ENCODE results near the gene PINLYP.

PINLYP gene

GRCh38 chr19:43595605-43595998 is 20.0 kb downstream of the PINLYP start:
- Histone ChIP-seq H2BK5ac (ENCODE audit: low read length) (no peak overlapping the region), H3K4me2 (ENCODE audit: low read length) (peak overlapping the region; percentile 79), H3K79me1 (ENCODE audit: low read length) (peaks cover 16% of the 10 kb centered on the region), H3K27ac (ENCODE audit: low read depth, low read length) (peak overlapping the region; percentile 38), H3K9ac (ENCODE audit: low read length) (peak overlapping the region; percentile 89), H4K8ac (ENCODE audit: low read depth, low read length) (no peak overlapping the region), H2BK15ac (replicated peaks; ENCODE audit: low read depth) (no peak overlapping the region), H3K56ac (ENCODE audit: low read length) (peak overlapping the region; percentile 89), H4K5ac (ENCODE audit: low read length) (no peak overlapping the region), H2AK5ac (ENCODE audit: low read length) (no peak overlapping the region), H3K27me3 (ENCODE audit: insufficient read depth, low read length, poor library complexity) (no peaks in the 10 kb centered on the region), H2BK120ac (ENCODE audit: low read depth, low read length) (no peak overlapping the region), H3K79me2 (ENCODE audit: control insufficient read depth, insufficient read depth, low read length) (peaks cover 17% of the 10 kb centered on the region), H3K4me3 (ENCODE audit: low read length) (peak overlapping the region; percentile 85), H3K4ac (ENCODE audit: low read depth, low read length) (no peak overlapping the region), H3K23ac (ENCODE audit: low read length) (no peak overlapping the region), H3K18ac (ENCODE audit: low read length) (no peak overlapping the region), H3K36me3 (ENCODE audit: control insufficient read depth, insufficient read depth, low read length) (no peaks in the 10 kb centered on the region), H3K4me1 (ENCODE audit: control insufficient read depth, low read depth, low read length) (peaks cover 1% of the 10 kb centered on the region)
- no peak for DNase-seq
- WGBS (ENCODE audit: extremely low coverage, insufficient coverage, low lambda C conversion rate), result no CpG with 5 or more reads among the region's 18 CpGs

GRCh38 chr19:43595999-43596841 is 20.6 kb downstream of the PINLYP start, which contains the start of the genes IRGQ and ZNF576:
Gene IRGQ, minus strand, starts transcription at chr19:43596134. Its CDS starts 796 bp downstream, at chr19:43595338.
Gene ZNF576, plus strand, starts transcription at chr19:43596595. Its CDS starts 514 bp downstream, at chr19:43597109.
- H3K79me1 ChIP-seq (ENCODE audit: low read length), result peaks cover 16% of the 10 kb centered on the region
- no peak within 1 kb of the TSS for H2BK120ac ChIP-seq (ENCODE audit: low read depth, low read length)
- H3K4me3 ChIP-seq (ENCODE audit: low read length), result peak within 1 kb of the TSS; percentile 85
- no peak within 1 kb of the TSS for H2AK5ac ChIP-seq (ENCODE audit: low read length)
- peaks cover 1% of the 10 kb centered on the region for H3K4me1 ChIP-seq (ENCODE audit: control insufficient read depth, low read depth, low read length)
- H3K4me2 ChIP-seq (ENCODE audit: low read length), result peak within 1 kb of the TSS; percentile 81
- H4K5ac ChIP-seq (ENCODE audit: low read length), result no peak within 1 kb of the TSS
- peak; percentile 99 for DNase-seq
- H3K56ac ChIP-seq (ENCODE audit: low read length), result peak within 1 kb of the TSS; percentile 89
- no peaks in the 10 kb centered on the region for H3K27me3 ChIP-seq (ENCODE audit: insufficient read depth, low read length, poor library complexity)
- peak within 1 kb of the TSS; percentile 30 for H3K18ac ChIP-seq (ENCODE audit: low read length)
- H3K23ac ChIP-seq (ENCODE audit: low read length), result peak within 1 kb of the TSS; percentile 48
- peaks cover 17% of the 10 kb centered on the region for H3K79me2 ChIP-seq (ENCODE audit: control insufficient read depth, insufficient read depth, low read length)
- H3K4ac ChIP-seq (ENCODE audit: low read depth, low read length), result no peak within 1 kb of the TSS
- peak within 1 kb of the TSS; percentile 59 for H3K27ac ChIP-seq (ENCODE audit: low read depth, low read length)
- no peaks in the 10 kb centered on the region for H3K36me3 ChIP-seq (ENCODE audit: control insufficient read depth, insufficient read depth, low read length)
- no peak within 1 kb of the TSS for H2BK5ac ChIP-seq (ENCODE audit: low read length)
- H4K8ac ChIP-seq (ENCODE audit: low read depth, low read length), result peak within 1 kb of the TSS; percentile 16
- H3K9ac ChIP-seq (ENCODE audit: low read length), result peak within 1 kb of the TSS; percentile 89
- WGBS (ENCODE audit: extremely low coverage, insufficient coverage, low lambda C conversion rate), result no CpG with 5 or more reads among the region's 60 CpGs
- no peak within 1 kb of the TSS for H2BK15ac ChIP-seq (replicated peaks; ENCODE audit: low read depth)

DNA sequence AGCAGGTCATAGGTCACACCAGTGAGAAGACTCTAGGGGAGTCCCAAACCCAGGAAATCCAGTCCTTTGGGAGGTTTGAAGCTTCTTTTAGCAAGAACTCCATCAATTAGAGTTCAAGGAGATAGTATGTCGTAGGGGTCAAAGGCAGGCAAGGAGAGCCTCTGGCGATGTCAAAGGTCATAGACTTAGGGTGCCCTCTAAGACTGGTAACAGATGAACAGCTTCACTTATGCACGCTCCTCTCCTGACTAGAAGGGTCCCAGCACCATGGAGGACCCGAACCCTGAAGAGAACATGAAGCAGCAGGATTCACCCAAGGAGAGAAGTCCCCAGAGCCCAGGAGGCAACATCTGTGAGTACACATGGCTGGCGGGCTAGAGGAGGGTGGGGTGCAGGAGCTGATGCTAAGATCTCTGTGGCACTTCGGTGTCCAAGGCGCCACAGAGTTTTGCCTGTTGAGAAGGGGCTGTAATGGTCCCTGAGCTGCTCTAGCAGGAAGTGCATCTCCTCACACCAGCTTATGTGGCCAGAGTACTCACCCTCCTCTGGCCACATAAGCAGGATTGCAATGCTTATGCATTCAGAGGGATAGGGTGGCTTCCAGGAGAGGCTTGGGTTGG is 21.4 kb downstream of the PINLYP start:
- Histone ChIP-seq H3K4me3 (ENCODE audit: low read length) (peak overlapping the region; percentile 72), H4K8ac (ENCODE audit: low read depth, low read length) (peak overlapping the region; percentile 16), H3K4me2 (ENCODE audit: low read length) (peak overlapping the region; percentile 81), H2AK5ac (ENCODE audit: low read length) (no peak overlapping the region), H3K18ac (ENCODE audit: low read length) (no peak overlapping the region), H2BK120ac (ENCODE audit: low read depth, low read length) (no peak overlapping the region), H3K23ac (ENCODE audit: low read length) (no peak overlapping the region), H3K79me1 (ENCODE audit: low read length) (peaks cover 16% of the 10 kb centered on the region), H3K4me1 (ENCODE audit: control insufficient read depth, low read depth, low read length) (peaks cover 1% of the 10 kb centered on the region), H2BK5ac (ENCODE audit: low read length) (no peak overlapping the region), H3K27me3 (ENCODE audit: insufficient read depth, low read length, poor library complexity) (no peaks in the 10 kb centered on the region), H2BK15ac (replicated peaks; ENCODE audit: low read depth) (no peak overlapping the region), H4K5ac (ENCODE audit: low read length) (no peak overlapping the region), H3K56ac (ENCODE audit: low read length) (peak overlapping the region; percentile 86), H3K4ac (ENCODE audit: low read depth, low read length) (no peak overlapping the region), H3K9ac (ENCODE audit: low read length) (peak overlapping the region; percentile 84), H3K36me3 (ENCODE audit: control insufficient read depth, insufficient read depth, low read length) (no peaks in the 10 kb centered on the region), H3K27ac (ENCODE audit: low read depth, low read length) (no peak overlapping the region), H3K79me2 (ENCODE audit: control insufficient read depth, insufficient read depth, low read length) (peaks cover 17% of the 10 kb centered on the region)
- no CpG with 5 or more reads among the region's 7 CpGs for WGBS (ENCODE audit: extremely low coverage, insufficient coverage, low lambda C conversion rate)
- no peak for DNase-seq

GRCh38 chr19:43597876-43598275 is 22.3 kb downstream of the PINLYP start:
- no peak overlapping the region for H3K23ac ChIP-seq (ENCODE audit: low read length)
- no peak overlapping the region for H3K4me2 ChIP-seq (ENCODE audit: low read length)
- no peaks in the 10 kb centered on the region for H3K36me3 ChIP-seq (ENCODE audit: control insufficient read depth, insufficient read depth, low read length)
- H4K8ac ChIP-seq (ENCODE audit: low read depth, low read length), result no peak overlapping the region
- H2BK120ac ChIP-seq (ENCODE audit: low read depth, low read length), result no peak overlapping the region
- H3K56ac ChIP-seq (ENCODE audit: low read length), result peak overlapping the region; percentile 38
- H3K4ac ChIP-seq (ENCODE audit: low read depth, low read length), result no peak overlapping the region
- H3K27me3 ChIP-seq (ENCODE audit: insufficient read depth, low read length, poor library complexity), result no peaks in the 10 kb centered on the region
- no peak overlapping the region for H3K27ac ChIP-seq (ENCODE audit: low read depth, low read length)
- no peak overlapping the region for H3K18ac ChIP-seq (ENCODE audit: low read length)
- H3K4me1 ChIP-seq (ENCODE audit: control insufficient read depth, low read depth, low read length), result peaks cover 1% of the 10 kb centered on the region
- H2AK5ac ChIP-seq (ENCODE audit: low read length), result no peak overlapping the region
- H4K5ac ChIP-seq (ENCODE audit: low read length), result no peak overlapping the region
- H3K79me2 ChIP-seq (ENCODE audit: control insufficient read depth, insufficient read depth, low read length), result peaks cover 17% of the 10 kb centered on the region
- H2BK15ac ChIP-seq (replicated peaks; ENCODE audit: low read depth), result no peak overlapping the region
- WGBS (ENCODE audit: extremely low coverage, insufficient coverage, low lambda C conversion rate), result no CpG with 5 or more reads among the region's 5 CpGs
- peaks cover 16% of the 10 kb centered on the region for H3K79me1 ChIP-seq (ENCODE audit: low read length)
- H3K9ac ChIP-seq (ENCODE audit: low read length), result peak overlapping the region; percentile 13
- no peak overlapping the region for H3K4me3 ChIP-seq (ENCODE audit: low read length)
- DNase-seq, result no peak
- no peak overlapping the region for H2BK5ac ChIP-seq (ENCODE audit: low read length)

DNA sequence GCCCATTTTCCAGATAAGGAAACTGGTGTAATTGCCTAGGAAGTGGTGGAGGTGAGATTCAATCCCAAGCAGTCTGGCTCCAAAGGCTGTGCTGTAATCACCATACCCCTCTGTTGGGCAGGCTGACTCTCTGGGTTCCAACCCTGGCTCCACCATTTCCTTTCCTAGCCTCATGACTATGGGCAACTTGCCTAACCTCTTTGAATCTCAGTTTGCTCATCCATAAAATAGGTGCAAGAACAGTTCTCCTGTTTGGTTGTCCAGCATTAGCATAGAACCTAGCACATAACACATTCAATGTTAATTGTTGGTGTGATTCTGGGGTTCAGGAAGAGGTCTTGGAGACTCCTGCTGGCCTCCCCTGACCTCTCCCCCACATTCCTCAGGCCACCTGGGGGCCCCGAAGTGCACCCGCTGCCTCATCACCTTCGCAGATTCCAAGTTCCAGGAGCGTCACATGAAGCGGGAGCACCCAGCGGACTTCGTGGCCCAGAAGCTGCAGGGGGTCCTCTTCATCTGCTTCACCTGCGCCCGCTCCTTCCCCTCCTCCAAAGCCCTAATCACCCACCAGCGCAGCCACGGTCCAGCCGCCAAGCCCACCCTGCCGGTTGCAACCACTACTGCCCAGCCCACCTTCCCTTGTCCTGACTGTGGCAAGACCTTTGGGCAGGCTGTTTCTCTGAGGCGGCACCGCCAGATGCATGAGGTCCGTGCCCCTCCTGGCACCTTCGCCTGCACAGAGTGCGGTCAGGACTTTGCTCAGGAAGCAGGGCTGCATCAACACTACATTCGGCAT is 23.0 kb downstream of the PINLYP start:
- no peak overlapping the region for H3K9ac ChIP-seq (ENCODE audit: low read length)
- DNase-seq, result no peak
- H3K4me2 ChIP-seq (ENCODE audit: low read length), result no peak overlapping the region
- H3K36me3 ChIP-seq (ENCODE audit: control insufficient read depth, insufficient read depth, low read length), result no peaks in the 10 kb centered on the region
- H3K79me2 ChIP-seq (ENCODE audit: control insufficient read depth, insufficient read depth, low read length), result peaks cover 17% of the 10 kb centered on the region
- H3K23ac ChIP-seq (ENCODE audit: low read length), result no peak overlapping the region
- H3K56ac ChIP-seq (ENCODE audit: low read length), result no peak overlapping the region
- H3K27me3 ChIP-seq (ENCODE audit: insufficient read depth, low read length, poor library complexity), result no peaks in the 10 kb centered on the region
- H3K79me1 ChIP-seq (ENCODE audit: low read length), result peaks cover 12% of the 10 kb centered on the region
- no peak overlapping the region for H4K8ac ChIP-seq (ENCODE audit: low read depth, low read length)
- H3K4ac ChIP-seq (ENCODE audit: low read depth, low read length), result no peak overlapping the region
- no peak overlapping the region for H2BK15ac ChIP-seq (replicated peaks; ENCODE audit: low read depth)
- no peak overlapping the region for H2BK120ac ChIP-seq (ENCODE audit: low read depth, low read length)
- no peak overlapping the region for H3K18ac ChIP-seq (ENCODE audit: low read length)
- no CpG with 5 or more reads among the region's 19 CpGs for WGBS (ENCODE audit: extremely low coverage, insufficient coverage, low lambda C conversion rate)
- no peak overlapping the region for H4K5ac ChIP-seq (ENCODE audit: low read length)
- H3K4me3 ChIP-seq (ENCODE audit: low read length), result no peak overlapping the region
- peaks cover 1% of the 10 kb centered on the region for H3K4me1 ChIP-seq (ENCODE audit: control insufficient read depth, low read depth, low read length)
- no peak overlapping the region for H2AK5ac ChIP-seq (ENCODE audit: low read length)
- no peak overlapping the region for H3K27ac ChIP-seq (ENCODE audit: low read depth, low read length)
- H2BK5ac ChIP-seq (ENCODE audit: low read length), result no peak overlapping the region
